Hematopoietic multipotent progenitor cell treated with erythropoietin and hydrocortisone succinate and interleukin-3 and kit ligand, for 17 days (in vitro differentiated cells): ENCODE results near the gene C14orf93.

Source experiments
- DNase-seq: peaks from one replicate; pipeline ENCODE4 v3.0.0-alpha.2; 2015; ENCODE audit warnings: low spot score

The C14orf93 gene

DNA sequence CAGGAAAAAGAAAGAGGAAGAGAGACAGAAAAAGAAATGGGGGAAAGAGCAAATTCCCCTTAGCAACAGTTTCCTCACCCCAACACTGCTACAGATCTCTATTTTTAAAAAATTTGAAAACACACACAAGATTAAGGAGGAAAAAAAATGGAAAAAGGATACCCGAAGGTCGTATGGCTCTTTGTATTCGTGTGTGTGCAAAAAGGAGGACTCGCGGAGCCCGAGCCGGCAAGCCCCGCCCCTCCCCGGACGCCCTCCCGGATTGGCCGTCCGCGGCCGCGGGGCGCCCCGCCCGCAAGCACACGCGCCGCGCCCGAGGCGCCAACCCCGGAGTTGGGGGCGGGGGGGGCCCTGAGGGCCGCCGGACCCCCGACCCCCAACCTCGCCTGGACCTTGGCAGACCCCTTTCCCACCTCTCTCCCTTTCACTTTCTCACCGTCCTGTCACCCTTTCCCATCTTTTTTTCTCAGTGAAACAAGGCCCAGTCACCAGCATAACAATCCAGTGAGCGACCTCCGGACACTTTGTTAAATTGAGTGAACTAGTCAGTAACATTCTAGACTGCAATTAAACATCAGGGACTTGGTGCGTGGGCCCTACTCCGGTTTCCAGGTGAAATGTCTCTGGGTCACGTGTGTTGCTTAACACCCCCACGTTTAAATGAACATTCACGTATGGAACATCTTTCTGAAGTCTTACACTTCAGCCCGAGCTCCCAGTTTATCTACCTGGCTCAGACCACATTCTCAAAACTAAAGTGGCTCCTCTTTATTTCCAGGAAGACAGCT is at the start of gene C14orf93:
C14orf93 (minus strand) TSS at position 205 of the 788 bp plus-strand sequence. CDS start 11,120 bp downstream, outside the sequence.
- DNase-seq = peak; percentile 80

DNA sequence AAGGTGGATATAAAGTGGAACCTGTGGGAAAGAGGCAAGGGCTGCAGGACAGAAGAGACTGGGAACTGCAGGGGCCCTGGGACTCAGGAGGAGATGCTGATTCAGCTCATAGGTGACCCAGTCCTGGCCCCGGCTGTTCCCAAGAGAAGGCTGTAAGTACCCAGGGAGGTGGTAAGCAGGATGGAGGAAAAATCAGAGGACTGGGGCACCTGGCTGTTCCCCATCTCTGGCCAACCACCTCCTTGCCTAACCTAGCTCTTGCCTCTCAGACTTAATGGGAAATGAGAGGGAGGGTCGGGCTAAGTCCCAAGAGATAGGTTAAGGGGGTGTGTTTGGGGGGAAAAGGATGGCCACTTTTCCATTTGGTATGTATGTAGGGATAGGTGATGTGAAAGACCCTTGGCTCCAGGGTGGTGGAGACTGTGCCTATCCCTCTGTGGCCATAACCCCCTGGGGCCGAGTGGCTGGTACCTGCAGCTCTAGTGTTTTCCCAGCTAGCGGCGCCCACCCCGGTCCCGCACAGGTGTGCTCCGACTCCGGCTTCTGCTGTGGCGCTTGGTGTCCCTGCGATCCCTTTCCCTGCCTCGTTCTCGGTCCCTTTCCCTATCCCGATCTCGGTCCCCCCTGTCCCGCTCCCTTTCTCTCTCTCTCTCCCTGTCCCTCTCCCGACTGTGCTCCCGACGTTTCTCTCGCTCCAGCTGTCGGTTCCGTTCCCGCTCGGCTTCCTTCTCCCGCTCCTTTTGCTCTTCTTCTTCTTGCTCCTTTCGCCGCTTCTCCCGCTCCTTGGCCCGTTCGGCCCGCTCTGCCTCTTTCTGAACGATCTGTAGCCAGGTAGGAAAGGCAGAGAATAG is 48.9 kb upstream of the C14orf93 start:
- DNase-seq = no peak

GRCh38 chr14:23057757-23058653 is 48.1 kb upstream of the C14orf93 start:
- DNase-seq = peak; percentile 90

DNA sequence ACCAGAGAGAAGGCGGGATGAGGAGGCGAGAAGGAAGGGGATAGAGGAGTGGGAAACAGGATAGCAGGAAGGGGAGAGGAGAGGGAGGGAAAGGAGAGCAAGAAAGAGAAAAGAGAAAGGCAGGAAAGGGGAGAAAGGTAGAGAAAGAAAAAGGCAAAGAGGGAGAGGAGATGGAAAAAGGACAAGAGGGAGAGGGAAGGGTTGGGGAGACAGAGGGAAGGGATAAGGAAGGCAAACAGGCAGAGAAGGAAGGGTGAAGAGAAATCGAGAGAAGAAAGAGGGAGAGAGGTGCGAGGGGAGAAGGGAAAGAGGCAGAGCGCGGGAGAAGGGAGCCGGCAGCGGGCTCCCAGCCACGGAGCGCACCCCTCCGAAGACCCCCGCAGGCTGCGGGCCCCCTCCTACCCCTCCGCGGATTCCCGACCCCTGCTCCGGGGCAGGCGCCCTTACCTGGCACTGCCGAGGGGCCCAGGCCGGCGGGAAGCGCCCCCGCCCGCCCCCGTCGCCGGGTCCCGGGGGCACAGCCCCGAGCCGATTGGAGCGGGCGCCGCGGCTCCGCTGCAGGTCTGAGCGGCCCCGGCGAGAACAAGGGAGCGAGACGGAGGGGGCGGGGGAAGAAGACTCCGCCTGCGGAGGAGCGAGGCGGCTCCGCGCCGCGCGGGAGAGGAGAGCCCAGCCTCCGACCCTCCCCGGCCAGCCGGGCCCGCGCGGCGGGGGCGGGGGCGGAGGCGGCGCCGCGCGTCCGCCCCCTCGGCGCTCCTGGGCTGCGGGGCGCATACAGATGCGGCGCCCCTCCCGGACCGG is 47.2 kb upstream of the C14orf93 start, which contains the start of gene CDH24:
CDH24 (minus strand) TSS at position 565 of the 801 bp plus-strand sequence. CDS start 1,787 bp downstream, outside the sequence.
- DNase-seq = peak; percentile 28

DNA sequence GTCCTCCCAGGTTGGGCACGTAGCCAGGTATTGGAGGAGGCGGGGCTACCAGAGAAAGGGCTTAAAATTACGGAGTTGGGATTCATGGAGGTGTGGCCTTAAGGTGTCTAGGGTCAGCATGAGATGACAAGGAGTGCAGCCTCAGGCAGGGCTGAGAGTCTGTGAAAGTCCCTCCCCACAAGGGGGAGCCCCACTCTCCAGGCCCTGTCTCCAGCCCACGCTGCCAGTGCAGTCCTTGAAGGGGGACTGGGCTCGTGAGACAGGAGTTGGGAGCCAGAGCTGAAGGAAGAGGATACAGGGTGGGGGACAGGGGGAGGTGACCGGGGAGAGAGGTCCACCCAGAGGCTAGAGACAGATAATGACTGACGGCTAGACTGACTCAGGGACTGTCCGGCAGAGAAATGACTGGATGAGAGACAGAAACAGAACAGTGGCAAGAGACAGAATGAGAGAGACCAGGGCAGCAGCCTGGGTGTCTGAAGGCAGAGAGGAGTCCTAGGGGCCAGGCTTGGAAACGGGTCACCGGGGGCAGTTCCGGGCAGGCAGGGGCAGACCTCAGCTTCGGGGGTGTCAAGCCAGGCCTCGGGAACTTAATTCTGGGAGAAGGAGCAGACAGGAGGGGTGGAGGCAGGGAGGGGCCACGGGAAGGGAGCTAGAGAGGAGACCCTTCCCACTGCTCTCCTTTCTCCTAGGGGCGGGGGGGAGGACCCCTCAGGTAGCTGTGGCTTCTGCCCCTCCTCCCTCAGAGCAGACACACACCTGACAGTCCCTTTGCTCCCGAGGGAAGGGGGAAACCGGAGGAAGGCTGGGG is 46.4 kb upstream of the C14orf93 start:
- DNase-seq = peak; percentile 79

DNA sequence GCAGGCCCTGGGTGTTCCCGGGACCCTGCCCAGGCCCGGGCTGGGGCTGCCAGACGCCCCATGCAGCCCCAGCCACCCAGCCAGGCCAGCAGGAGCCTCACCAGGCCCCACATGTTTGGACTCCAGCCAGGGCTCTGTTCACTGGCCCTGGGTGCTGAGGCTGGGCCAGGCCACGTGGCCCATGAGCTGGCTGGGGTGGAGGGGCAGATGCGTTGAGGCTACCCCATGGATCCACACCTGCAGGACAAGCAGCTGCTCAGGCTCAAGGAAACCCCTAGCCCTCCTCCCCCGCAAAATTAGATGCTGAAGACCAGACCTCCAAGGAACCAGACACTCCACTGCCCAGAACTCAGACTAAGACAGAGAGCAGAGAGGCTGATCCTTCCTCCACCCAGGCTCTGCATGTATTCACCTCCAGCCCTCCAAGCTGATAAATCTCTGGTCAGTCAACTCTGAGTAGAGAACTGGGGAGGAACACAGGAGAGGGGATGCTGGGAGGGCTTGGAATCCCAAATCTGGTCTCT is 45.7 kb upstream of the C14orf93 start:
- no peak for DNase-seq

- no peak for DNase-seq
Measured at GRCh38 chr14:23055147-23055550, 45.2 kb upstream of the C14orf93 start.

GRCh38 chr14:23054000-23054811 is 44.3 kb upstream of the C14orf93 start:
- DNase-seq = no peak

- no peak for DNase-seq
Measured at GRCh38 chr14:23053426-23053825, 43.5 kb upstream of the C14orf93 start.

- DNase-seq = no peak
Measured at GRCh38 chr14:23052671-23053070, 42.7 kb upstream of the C14orf93 start.

DNA sequence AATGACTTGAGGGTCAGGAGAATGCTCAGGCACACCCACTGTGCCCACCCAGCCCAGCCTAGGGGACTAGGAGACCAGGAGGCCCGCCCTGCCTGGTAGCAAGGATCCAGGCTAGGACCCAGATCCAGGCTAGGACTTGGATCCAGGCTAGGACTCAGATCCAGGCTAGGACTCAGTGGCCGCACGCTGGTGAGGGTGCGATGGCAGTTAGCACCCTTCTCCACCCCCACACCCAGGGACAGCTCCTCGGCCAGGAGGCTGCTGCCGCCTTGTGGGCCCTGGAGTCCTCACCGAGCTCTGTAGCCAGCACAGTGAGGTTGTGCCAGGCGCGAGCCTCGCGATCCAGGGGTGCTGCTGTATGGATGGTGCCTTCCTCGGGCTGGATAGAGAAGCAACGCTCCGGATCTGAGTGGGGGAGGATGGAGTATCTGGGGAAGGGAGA is 42.3 kb upstream of the C14orf93 start:
- no peak for DNase-seq

- DNase-seq = no peak
Measured at GRCh38 chr14:23051141-23052057, 41.5 kb upstream of the C14orf93 start.

GRCh38 chr14:23049011-23049410 is 39.1 kb upstream of the C14orf93 start:
- no peak for DNase-seq

DNA sequence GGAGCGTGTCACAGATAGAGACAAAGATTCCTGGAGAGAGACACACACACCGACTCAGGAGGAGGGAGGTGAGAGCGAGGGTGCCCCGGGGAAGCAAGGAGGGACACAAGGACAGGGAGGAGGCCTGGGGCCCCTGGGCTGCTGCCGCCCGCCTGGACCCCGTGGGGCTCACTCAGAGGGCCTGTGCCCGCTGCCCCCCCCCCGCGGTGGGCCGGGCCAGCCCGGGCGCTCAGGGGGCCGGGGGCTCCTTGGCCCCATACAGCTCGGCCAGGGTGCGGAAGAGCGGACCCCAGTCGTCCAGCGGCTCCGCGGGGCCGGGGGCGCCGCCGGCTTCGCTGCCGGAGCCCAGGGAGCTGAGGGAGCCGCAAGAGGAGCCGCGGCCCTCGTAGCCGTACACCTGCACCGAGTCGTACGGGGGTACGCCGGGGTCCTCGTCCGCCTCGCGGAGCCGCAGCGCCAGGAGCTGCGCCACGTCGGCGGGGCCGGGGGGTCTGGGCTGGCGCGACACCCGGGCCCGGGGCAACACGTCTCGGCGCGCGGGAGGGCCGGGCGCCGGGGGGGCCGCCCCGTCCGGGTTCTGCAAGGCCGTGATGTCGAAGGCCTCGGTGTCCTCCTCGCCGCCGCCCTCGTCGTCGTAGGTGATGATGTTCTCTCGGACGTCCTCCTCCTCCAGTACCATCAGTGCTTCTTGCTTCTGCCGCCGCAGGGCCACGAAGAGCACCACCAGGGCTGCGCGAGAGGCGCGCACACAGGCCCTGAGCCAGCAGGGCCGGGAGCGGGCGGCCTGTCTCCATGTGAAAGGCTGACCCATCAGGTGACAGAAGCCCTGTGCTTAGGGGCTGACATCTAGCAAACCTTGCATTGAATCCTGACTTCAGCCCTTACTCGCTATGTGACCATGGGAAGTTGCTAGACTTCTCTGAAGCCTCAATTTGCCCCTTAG is 38.1 kb upstream of the C14orf93 start:
- DNase-seq = no peak

GRCh38 chr14:23047034-23047634 is 37.2 kb upstream of the C14orf93 start:
- no peak for DNase-seq
